ENCODE results near the gene TSPAN13. TPM values are rescaled to one million over a fixed set of nuclear protein-coding genes. Genes with fewer than 3 reads are reported as not detected.
"Not testable (repeated sequence)": the region's sequence is repeated elsewhere in the genome, so short reads cannot be mapped to it uniquely, and the experiment has no call there.

TSPAN13 gene
- total RNA-seq, 1 donor from 2014 or later, result 4.4 TPM

- Histone ChIP-seq H3K36me3 (no peaks in the 10 kb centered on the region), H3K27ac (no peak overlapping the region), H3K9me3 (no peaks in the 10 kb centered on the region), H3K4me1 (no peaks in the 10 kb centered on the region), H3K4me3 (no peak overlapping the region), H3K27me3 (no peaks in the 10 kb centered on the region)
- TF ChIP-seq CTCF (IDR thresholded peaks at IDR 0.05), result no peak
- intact Hi-C loops (cut with DNase I), result no loop called here
- no peak for DNase-seq (ENCODE audit: low spot score in 2 of 2)
Observed at GRCh38 chr7:16765436-16765859, 11.9 kb downstream of the TSPAN13 start.

- H3K27ac ChIP-seq; H3K36me3 ChIP-seq; intact Hi-C loops (cut with DNase I); H3K4me3 ChIP-seq; H3K27me3 ChIP-seq; H3K4me1 ChIP-seq; H3K9me3 ChIP-seq; DNase-seq (ENCODE audit: low spot score in 2 of 2): not testable (repeated sequence)
Observed at GRCh38 chr7:16769994-16770393, 16.4 kb downstream of the TSPAN13 start.

GRCh38 chr7:16770657-16771329 is 17.2 kb downstream of the TSPAN13 start:
- intact Hi-C loops (cut with DNase I), result no loop called here
- Histone ChIP-seq H3K4me1 (no peaks in the 10 kb centered on the region), H3K36me3 (no peaks in the 10 kb centered on the region), H3K27me3 (no peaks in the 10 kb centered on the region), H3K4me3 (no peak overlapping the region), H3K9me3 (no peaks in the 10 kb centered on the region), H3K27ac (no peak overlapping the region)
- no peak for DNase-seq (ENCODE audit: low spot score in 2 of 2)
- no peak for TF ChIP-seq CTCF (IDR thresholded peaks at IDR 0.05)

GRCh38 chr7:16773326-16773725 is 19.8 kb downstream of the TSPAN13 start:
- no peak for DNase-seq (ENCODE audit: low spot score in 2 of 2)
- H3K9me3 ChIP-seq, result no peaks in the 10 kb centered on the region
- intact Hi-C loops (cut with DNase I), result no loop called here

GRCh38 chr7:16773884-16774283 is 20.3 kb downstream of the TSPAN13 start:
- no peak for TF ChIP-seq CTCF (IDR thresholded peaks at IDR 0.05)
- DNase-seq (ENCODE audit: low spot score in 2 of 2), result no peak
- intact Hi-C loops (cut with DNase I), result no loop called here
- Histone ChIP-seq H3K27ac (no peak overlapping the region), H3K27me3 (no peaks in the 10 kb centered on the region), H3K9me3 (no peaks in the 10 kb centered on the region), H3K36me3 (no peaks in the 10 kb centered on the region), H3K4me1 (no peaks in the 10 kb centered on the region), H3K4me3 (no peak overlapping the region)

More at GRCh38 chr7:16773326-16773725, 19.8 kb downstream of the TSPAN13 start:
- H3K27ac ChIP-seq, result no peak overlapping the region
- no peaks in the 10 kb centered on the region for H3K36me3 ChIP-seq
- no peak overlapping the region for H3K4me3 ChIP-seq
- H3K4me1 ChIP-seq, result no peaks in the 10 kb centered on the region
- no peaks in the 10 kb centered on the region for H3K27me3 ChIP-seq
- TF ChIP-seq CTCF (IDR thresholded peaks at IDR 0.05), result no peak

GRCh38 chr7:16774294-16774693 is 20.7 kb downstream of the TSPAN13 start:
- no peaks in the 10 kb centered on the region for H3K4me1 ChIP-seq
- H3K27ac ChIP-seq, result no peak overlapping the region
- H3K9me3 ChIP-seq, result no peaks in the 10 kb centered on the region
- intact Hi-C loops (cut with DNase I), result no loop called here
- no peak for DNase-seq (ENCODE audit: low spot score in 2 of 2)
- TF ChIP-seq CTCF (IDR thresholded peaks at IDR 0.05), result no peak
- no peaks in the 10 kb centered on the region for H3K27me3 ChIP-seq
- no peak overlapping the region for H3K4me3 ChIP-seq
- H3K36me3 ChIP-seq, result no peaks in the 10 kb centered on the region

Measured in ascending aorta (tissue), 2 donors.